DOHH2 (cell line): ENCODE measurements around the gene PLA2G2C.
"Not testable (repeated sequence)": the region's sequence is repeated elsewhere in the genome, so short reads cannot be mapped to it uniquely, and the experiment has no call there.

Experiments used
- H3F3A ChIP-seq: fragments of 200-600 bp; sonication (generic), shearing (Covaris generic); 2 replicates; pipeline ENCODE4 v1.6.0; 2016; ENCODE audit warnings: antibody characterized with exemption, mild to moderate bottlenecking; ENCODE audit not compliant: control insufficient read depth, insufficient read depth
- H3K27ac ChIP-seq: fragments of 200-600 bp; sonication (generic); 2 replicates; pipeline ENCODE4 v1.5.1; 2014; ENCODE audit warnings: low read depth, mild to moderate bottlenecking, low read length, moderate library complexity
- H3K27me3 ChIP-seq: fragments of 200-600 bp; sonication (generic); 2 replicates; pipeline ENCODE4 v1.6.1; 2014; ENCODE audit warnings: mild to moderate bottlenecking, low read length, mixed read lengths; ENCODE audit not compliant: control insufficient read depth
- H3K36me3 ChIP-seq: fragments of 200-600 bp; sonication (generic); 2 replicates; pipeline ENCODE4 v1.6.1; 2014; ENCODE audit warnings: mild to moderate bottlenecking, low read length, moderate library complexity, mixed read lengths; ENCODE audit not compliant: control insufficient read depth
- H3K4me1 ChIP-seq: fragments of 200-600 bp; sonication (generic); 2 replicates; pipeline ENCODE4 v1.6.1; 2014; ENCODE audit warnings: mild to moderate bottlenecking, low read length, mixed read lengths; ENCODE audit not compliant: control insufficient read depth
- H3K4me2 ChIP-seq: fragments of 200-600 bp; sonication (generic); 2 replicates; pipeline ENCODE4 v1.6.0; 2014; ENCODE audit warnings: mild to moderate bottlenecking, low read length, moderate library complexity
- H3K4me3 ChIP-seq: fragments of 200-600 bp; sonication (generic); 2 replicates; pipeline ENCODE4 v1.5.1; 2014; ENCODE audit warnings: mild to moderate bottlenecking, low read length, mixed read lengths
- H3K79me2 ChIP-seq: fragments of 200-600 bp; sonication (generic); 2 replicates; pipeline ENCODE4 v1.6.1; 2014; ENCODE audit warnings: mild to moderate bottlenecking, low read length, mixed read lengths; ENCODE audit not compliant: control insufficient read depth
- H3K9me2 ChIP-seq: fragments of 200-600 bp; sonication (generic); replicated peaks from 2 replicates; pipeline ENCODE4 v1.6.1; 2014; ENCODE audit warnings: mild to moderate bottlenecking, low read length, mixed read lengths; ENCODE audit not compliant: control insufficient read depth
- H3K9me3 ChIP-seq: fragments of 200-600 bp; sonication (generic); 2 replicates; pipeline ENCODE4 v1.6.1; 2014; ENCODE audit warnings: antibody characterized with exemption, low read length, mixed read lengths; ENCODE audit not compliant: control insufficient read depth, insufficient read depth
- H4K20me1 ChIP-seq: fragments of 200-600 bp; sonication (generic); 2 replicates; pipeline ENCODE4 v1.6.0; 2014; ENCODE audit warnings: low read depth, mild to moderate bottlenecking, antibody characterized with exemption, low read length, moderate library complexity; ENCODE audit not compliant: control insufficient read depth, insufficient read depth
- EZH2phosphoT487 ChIP-seq: fragments of 200-600 bp; sonication (generic); IDR thresholded peaks from 2 replicates; pipeline ENCODE4 v1.6.1; 2017; ENCODE audit warnings: borderline replicate concordance, mild to moderate bottlenecking, antibody characterized with exemption, low read length, moderate library complexity, mixed read lengths
- TF ChIP-seq, protein P1 (sequence below): fragments of 200-600 bp; sonication (generic); IDR thresholded peaks from one replicate; pipeline ENCODE4 v1.5.1; 2014; ENCODE audit warnings: antibody characterized with exemption, mild to moderate bottlenecking, low read depth, low read length; ENCODE audit not compliant: poor library complexity, severe bottlenecking

The PLA2G2C gene

DNA sequence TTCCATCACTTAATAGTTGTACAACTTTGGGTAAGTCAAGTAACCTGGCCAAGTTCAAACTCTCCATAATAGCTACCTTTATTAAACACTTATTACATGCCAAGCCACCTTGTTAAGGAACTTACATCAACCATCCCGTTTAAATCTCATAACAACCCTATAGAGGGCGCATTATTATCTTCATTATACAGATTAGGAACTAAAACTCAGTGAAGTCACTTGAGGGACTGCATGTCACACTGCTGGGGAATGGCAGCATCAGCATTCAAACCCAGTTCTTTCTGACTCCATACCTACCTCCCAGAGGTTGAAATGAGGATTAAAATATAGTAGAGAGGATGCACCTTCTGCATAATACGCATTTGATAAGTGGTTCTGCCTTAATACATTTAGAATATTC, 47.1 kb upstream of the PLA2G2C start:
- Histone ChIP-seq H3K27ac (no peak overlapping the region), H3K9me2 (no peaks in the 10 kb centered on the region), H3K27me3 (peaks cover 38% of the 10 kb centered on the region), H4K20me1 (no peaks in the 10 kb centered on the region), H3K9me3 (no peaks in the 10 kb centered on the region), H3K4me3 (no peak overlapping the region), H3K4me1 (no peaks in the 10 kb centered on the region), H3K79me2 (no peaks in the 10 kb centered on the region), H3F3A (no peaks in the 10 kb centered on the region), H3K36me3 (no peaks in the 10 kb centered on the region), H3K4me2 (no peak overlapping the region)
- no peak for TF ChIP-seq EZH2phosphoT487
- TF ChIP-seq, protein P1, sequence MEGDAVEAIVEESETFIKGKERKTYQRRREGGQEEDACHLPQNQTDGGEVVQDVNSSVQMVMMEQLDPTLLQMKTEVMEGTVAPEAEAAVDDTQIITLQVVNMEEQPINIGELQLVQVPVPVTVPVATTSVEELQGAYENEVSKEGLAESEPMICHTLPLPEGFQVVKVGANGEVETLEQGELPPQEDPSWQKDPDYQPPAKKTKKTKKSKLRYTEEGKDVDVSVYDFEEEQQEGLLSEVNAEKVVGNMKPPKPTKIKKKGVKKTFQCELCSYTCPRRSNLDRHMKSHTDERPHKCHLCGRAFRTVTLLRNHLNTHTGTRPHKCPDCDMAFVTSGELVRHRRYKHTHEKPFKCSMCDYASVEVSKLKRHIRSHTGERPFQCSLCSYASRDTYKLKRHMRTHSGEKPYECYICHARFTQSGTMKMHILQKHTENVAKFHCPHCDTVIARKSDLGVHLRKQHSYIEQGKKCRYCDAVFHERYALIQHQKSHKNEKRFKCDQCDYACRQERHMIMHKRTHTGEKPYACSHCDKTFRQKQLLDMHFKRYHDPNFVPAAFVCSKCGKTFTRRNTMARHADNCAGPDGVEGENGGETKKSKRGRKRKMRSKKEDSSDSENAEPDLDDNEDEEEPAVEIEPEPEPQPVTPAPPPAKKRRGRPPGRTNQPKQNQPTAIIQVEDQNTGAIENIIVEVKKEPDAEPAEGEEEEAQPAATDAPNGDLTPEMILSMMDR = peak; percentile 65

DNA sequence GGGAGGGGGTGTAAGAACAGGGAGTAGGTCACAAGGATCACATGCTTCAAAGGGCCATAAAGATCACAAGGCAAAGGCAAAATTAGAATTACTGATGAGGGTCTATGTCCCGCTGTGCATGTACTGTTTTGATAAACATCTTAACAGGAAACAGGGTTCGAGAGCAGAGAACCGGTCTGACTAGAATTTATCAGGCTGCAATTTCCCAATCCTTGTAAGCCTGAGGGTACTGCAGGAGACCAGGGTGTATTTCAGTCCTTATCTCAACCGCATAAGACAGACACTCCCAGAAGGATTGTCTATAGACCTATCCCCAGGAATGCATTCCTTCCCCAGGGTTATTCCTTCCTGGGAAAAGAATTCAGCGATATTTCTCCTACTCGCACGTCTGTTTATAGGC, 46.2 kb upstream of the PLA2G2C start:
- not testable (repeated sequence) for H3K27ac ChIP-seq

GRCh38 chr1:20229171-20229570, 42.9 kb upstream of the PLA2G2C start:
- H3K4me2 ChIP-seq = no peak overlapping the region
- no peaks in the 10 kb centered on the region for H3K9me3 ChIP-seq
- no peaks in the 10 kb centered on the region for H3K36me3 ChIP-seq
- no peak overlapping the region for H3K27ac ChIP-seq
- H3K9me2 ChIP-seq = no peaks in the 10 kb centered on the region
- H3K27me3 ChIP-seq = peaks cover 28% of the 10 kb centered on the region
- no peaks in the 10 kb centered on the region for H3F3A ChIP-seq
- H4K20me1 ChIP-seq = no peaks in the 10 kb centered on the region
- no peak overlapping the region for H3K4me3 ChIP-seq
- H3K4me1 ChIP-seq = no peaks in the 10 kb centered on the region
- no peaks in the 10 kb centered on the region for H3K79me2 ChIP-seq
- TF ChIP-seq, protein P1 = no peak
- TF ChIP-seq EZH2phosphoT487 = no peak

More for the DNA sequence above, 46.2 kb upstream of the PLA2G2C start:
- peaks cover 38% of the 10 kb centered on the region for H3K27me3 ChIP-seq
- H3F3A ChIP-seq, H3K9me2 ChIP-seq, H3K4me1 ChIP-seq, H3K4me3 ChIP-seq, H3K79me2 ChIP-seq, H3K4me2 ChIP-seq, H4K20me1 ChIP-seq, H3K9me3 ChIP-seq, H3K36me3 ChIP-seq: not testable (repeated sequence)

- no peak for TF ChIP-seq EZH2phosphoT487
- TF ChIP-seq, protein P1 = no peak
- no peaks in the 10 kb centered on the region for H3K36me3 ChIP-seq
- H3K4me1 ChIP-seq = no peaks in the 10 kb centered on the region
- no peak overlapping the region for H3K4me2 ChIP-seq
- H3K79me2 ChIP-seq = no peaks in the 10 kb centered on the region
- peaks cover 22% of the 10 kb centered on the region for H3K27me3 ChIP-seq
- H4K20me1 ChIP-seq = no peaks in the 10 kb centered on the region
- no peak overlapping the region for H3K4me3 ChIP-seq
- no peaks in the 10 kb centered on the region for H3K9me2 ChIP-seq
- H3F3A ChIP-seq = no peaks in the 10 kb centered on the region
- no peaks in the 10 kb centered on the region for H3K9me3 ChIP-seq
- H3K27ac ChIP-seq = no peak overlapping the region
Observed at GRCh38 chr1:20228314-20228825, 42.1 kb upstream of the PLA2G2C start.
